Metanephros (tissue), 1 donor: ENCODE data around the gene PNMT. TPM values are rescaled to one million over a fixed set of nuclear protein-coding genes. Genes with fewer than 3 reads are reported as not detected.

Experiments
- total RNA-seq: library from RNA; depleted of rRNA; stranded (reverse); fragments of >200 nt; gene quantifications from one replicate; pipeline ENCODE4 v1.2.3, GENCODE V29; 2014

PNMT gene
- total RNA-seq = 3.7 TPM

GRCh38 chr17:39667945-39668924, at the start of gene PNMT:
PNMT (plus strand) TSS chr17:39668453; CDS start chr17:39668476, 23 bp downstream.

GRCh38 chr17:39626171-39627046, 41.8 kb upstream of the PNMT start, which contains the start of gene PPP1R1B:
PPP1R1B (plus strand) TSS chr17:39626952; CDS start chr17:39627393, 441 bp downstream.

GRCh38 chr17:39636927-39637736, 31.1 kb upstream of the PNMT start, which contains the start of gene STARD3:
STARD3 (plus strand) TSS chr17:39637144; CDS start chr17:39653532, 16,388 bp downstream.

GRCh38 chr17:39664581-39665561, 3.4 kb upstream of the PNMT start, which contains the start of gene TCAP:
TCAP (plus strand) TSS chr17:39665349; CDS start chr17:39665360, 11 bp downstream.

GRCh38 chr17:39687546-39688474, 19.6 kb downstream of the PNMT start, which contains the start of gene PGAP3:
PGAP3 (minus strand) TSS chr17:39688057; CDS start chr17:39688014, 43 bp downstream.

GRCh38 chr17:39699818-39700147, 31.5 kb downstream of the PNMT start, which contains the start of gene ERBB2:
ERBB2 (plus strand) TSS chr17:39700064; CDS start chr17:39700239, 175 bp downstream.

Other genes with a start within 250 kb of the PNMT start
- 28.2 TPM for gene MED1, start 217.2 kb upstream of the PNMT start, total RNA-seq
- gene CDK12, start 207.0 kb upstream of the PNMT start, total RNA-seq = 47.6 TPM
- gene NEUROD2, start 60.5 kb upstream of the PNMT start, total RNA-seq = not detected
- 6.1 TPM for gene PPP1R1B, start 41.5 kb upstream of the PNMT start, total RNA-seq
- gene STARD3, start 31.3 kb upstream of the PNMT start, total RNA-seq = 53.9 TPM
- 70.2 TPM for gene TCAP, start 3.1 kb upstream of the PNMT start, total RNA-seq
- 27.8 TPM for gene PGAP3, start 19.6 kb downstream of the PNMT start, total RNA-seq
- 237 TPM for gene ERBB2, start 31.6 kb downstream of the PNMT start, total RNA-seq
- gene MIEN1, start 62.1 kb downstream of the PNMT start, total RNA-seq = 12.8 TPM
- 35.7 TPM for gene GRB7, start 69.5 kb downstream of the PNMT start, total RNA-seq
- 0.76 TPM for gene IKZF3, start 195.9 kb downstream of the PNMT start, total RNA-seq
- gene ZPBP2, start 199.7 kb downstream of the PNMT start, total RNA-seq = not detected